PC-3 (cell line): Measurements from ENCODE around the gene SNX19. TPM values are rescaled to one million over a fixed set of nuclear protein-coding genes. Genes with fewer than 3 reads are reported as not detected.

Experiments
- ATAC-seq: fragments of 200-7000 bp; cut with Tn5 transposase; 2 replicates; pipeline ENCODE4 v1.9.1; 2020; ENCODE audit warnings: mild to moderate bottlenecking, moderate library complexity
- BruUV-seq: library from RNA; stranded (reverse); fragments of 400-500 nt; replicated peaks from 2 replicates; lab custom pipeline; 2021; lab: Mats Ljungman, UMichigan
- CTCF ChIA-PET: fragments of 300-600 bp; sonication (Branson Sonifier 250); formaldehyde crosslinking; loops from one replicate; lab custom pipeline; 2022; ENCODE audit warnings: antibody characterized with exemption; lab: Charles Lee
- POLR2A ChIA-PET: fragments of 300-600 bp; sonication (Branson Sonifier 250); formaldehyde crosslinking; loops from one replicate; lab custom pipeline; 2022; ENCODE audit warnings: antibody characterized with exemption; ENCODE audit not compliant: unreplicated experiment; lab: Charles Lee
- DNase-seq: peaks from one replicate; pipeline ENCODE4 v3.0.0-alpha.2; 2015
- H2AFZ ChIP-seq: fragments of 300-600 bp; sonication (generic); 2 replicates; pipeline ENCODE4 v1.6.0; 2016; ENCODE audit warnings: antibody characterized with exemption, low read length
- H3F3A ChIP-seq: fragments of 300-600 bp; sonication (generic); one replicate; pipeline ENCODE4 v1.6.0; 2017; ENCODE audit warnings: antibody characterized with exemption, low read length, control low read depth, mild to moderate bottlenecking; ENCODE audit not compliant: unreplicated experiment
- H3K27ac ChIP-seq: fragments of 300-600 bp; sonication (generic); 2 replicates; pipeline ENCODE4 v1.5.1; 2016; ENCODE audit warnings: mild to moderate bottlenecking, low read length
- H3K27me3 ChIP-seq: fragments of 300-600 bp; sonication (generic); 2 replicates; pipeline ENCODE4 v1.6.1; 2016; ENCODE audit warnings: low read length, mixed read lengths
- H3K36me3 ChIP-seq: fragments of 300-600 bp; sonication (generic); 2 replicates; pipeline ENCODE4 v1.6.1; 2016; ENCODE audit warnings: low read depth, mixed run types, low read length, mixed read lengths
- H3K4me1 ChIP-seq: fragments of 300-600 bp; sonication (generic); 2 replicates; pipeline ENCODE4 v1.5.1; 2016; ENCODE audit warnings: low read length; ENCODE audit not compliant: insufficient read depth
- H3K4me2 ChIP-seq: fragments of 300-600 bp; sonication (generic); 2 replicates; pipeline ENCODE4 v1.6.0; 2016; ENCODE audit warnings: low read length
- H3K4me3 ChIP-seq: fragments of 300-600 bp; sonication (generic); 2 replicates; pipeline ENCODE4 v1.5.1; 2016; ENCODE audit warnings: mild to moderate bottlenecking, low read length, mixed read lengths
- H3K79me2 ChIP-seq: fragments of 300-600 bp; sonication (generic); 2 replicates; pipeline ENCODE4 v1.6.1; 2017; ENCODE audit warnings: low read length, mixed read lengths
- H3K9ac ChIP-seq: fragments of 300-600 bp; sonication (generic); 2 replicates; pipeline ENCODE4 v1.6.0; 2016; ENCODE audit warnings: mild to moderate bottlenecking, low read length
- H3K9me2 ChIP-seq: fragments of 300-600 bp; sonication (generic); replicated peaks from 2 replicates; pipeline ENCODE4 v1.6.1; 2016; ENCODE audit warnings: mixed run types, low read length, mixed read lengths
- H3K9me3 ChIP-seq: fragments of 300-600 bp; sonication (generic); 2 replicates; pipeline ENCODE4 v1.6.1; 2016; ENCODE audit warnings: low read length, mixed read lengths
- H4K20me1 ChIP-seq: fragments of 300-600 bp; sonication (generic); 2 replicates; pipeline ENCODE4 v1.6.1; 2016; ENCODE audit warnings: low read length, mixed read lengths
- EZH2 ChIP-seq: fragments of 300-600 bp; sonication (generic); IDR thresholded peaks from one replicate; pipeline ENCODE4 v1.6.1; 2017; ENCODE audit warnings: antibody characterized with exemption, mild to moderate bottlenecking, low read length; ENCODE audit not compliant: unreplicated experiment
- EZH2phosphoT487 ChIP-seq: fragments of 300-600 bp; sonication (generic); IDR thresholded peaks from 2 replicates; pipeline ENCODE4 v1.6.1; 2018; ENCODE audit warnings: mild to moderate bottlenecking, antibody characterized with exemption, low read length, borderline replicate concordance
- intact Hi-C: fragments of 100-400 bp; cut with micrococcal nuclease; formaldehyde crosslinking; loops from 2 replicates; pipeline ENCODE4 v1.9.0; 2023
- total RNA-seq: library from RNA; depleted of rRNA; stranded (reverse); fragments of >200 nt; gene quantifications from 2 replicates; pipeline ENCODE4 v1.2.3, GENCODE V29; 2014
- TF ChIP-seq, protein P1 (sequence below): fragments of 300-600 bp; sonication (generic); conservative IDR thresholded peaks from 2 replicates; pipeline ENCODE4 v1.5.1; 2017; ENCODE audit warnings: antibody characterized with exemption, low read depth, mild to moderate bottlenecking, low read length

The SNX19 gene
- total RNA-seq, 1 experiment from 2014 or later = 66.4 TPM

DNA sequence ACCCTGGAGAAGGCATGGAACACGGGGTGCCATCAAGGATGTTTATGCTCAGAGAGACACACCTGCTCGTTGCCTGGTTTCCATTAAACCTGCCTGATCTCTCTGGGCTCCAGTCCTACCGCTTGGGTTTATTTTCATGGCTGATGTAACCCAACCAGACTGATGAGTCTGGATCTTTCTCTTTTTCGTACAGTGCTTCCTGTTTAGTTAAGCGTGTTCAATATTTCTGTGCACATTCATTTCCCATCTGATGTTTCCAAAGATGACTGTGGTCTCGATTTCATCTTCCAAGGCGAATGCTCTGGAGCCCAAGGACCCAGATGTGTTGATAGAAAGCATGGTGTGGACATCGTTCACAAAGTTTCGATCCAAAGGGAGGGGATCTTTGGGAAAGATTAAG lies 84.3 kb downstream of the SNX19 start:
- no peak for DNase-seq
- H4K20me1 ChIP-seq = no peaks in the 10 kb centered on the region
- CTCF ChIA-PET = no interaction called here
- H3F3A ChIP-seq = no peaks in the 10 kb centered on the region
- ATAC-seq = no peak
- no peak overlapping the region for H3K4me3 ChIP-seq
- no peaks in the 10 kb centered on the region for H3K9me3 ChIP-seq
- POLR2A ChIA-PET = no interaction called here
- TF ChIP-seq EZH2phosphoT487 = no peak
- TF ChIP-seq, protein P1, sequence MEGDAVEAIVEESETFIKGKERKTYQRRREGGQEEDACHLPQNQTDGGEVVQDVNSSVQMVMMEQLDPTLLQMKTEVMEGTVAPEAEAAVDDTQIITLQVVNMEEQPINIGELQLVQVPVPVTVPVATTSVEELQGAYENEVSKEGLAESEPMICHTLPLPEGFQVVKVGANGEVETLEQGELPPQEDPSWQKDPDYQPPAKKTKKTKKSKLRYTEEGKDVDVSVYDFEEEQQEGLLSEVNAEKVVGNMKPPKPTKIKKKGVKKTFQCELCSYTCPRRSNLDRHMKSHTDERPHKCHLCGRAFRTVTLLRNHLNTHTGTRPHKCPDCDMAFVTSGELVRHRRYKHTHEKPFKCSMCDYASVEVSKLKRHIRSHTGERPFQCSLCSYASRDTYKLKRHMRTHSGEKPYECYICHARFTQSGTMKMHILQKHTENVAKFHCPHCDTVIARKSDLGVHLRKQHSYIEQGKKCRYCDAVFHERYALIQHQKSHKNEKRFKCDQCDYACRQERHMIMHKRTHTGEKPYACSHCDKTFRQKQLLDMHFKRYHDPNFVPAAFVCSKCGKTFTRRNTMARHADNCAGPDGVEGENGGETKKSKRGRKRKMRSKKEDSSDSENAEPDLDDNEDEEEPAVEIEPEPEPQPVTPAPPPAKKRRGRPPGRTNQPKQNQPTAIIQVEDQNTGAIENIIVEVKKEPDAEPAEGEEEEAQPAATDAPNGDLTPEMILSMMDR = no peak
- TF ChIP-seq EZH2 = no peak
- no peak overlapping the region for H3K4me2 ChIP-seq
- H3K4me1 ChIP-seq = peaks cover 18% of the 10 kb centered on the region
- no peak overlapping the region for H2AFZ ChIP-seq
- intact Hi-C loops = loop anchor here (10.0 kb wide), 1 partner anchor 63 kb away; no protein-coding TSS in a partner anchor
- H3K9me2 ChIP-seq = no peaks in the 10 kb centered on the region
- no peaks in the 10 kb centered on the region for H3K79me2 ChIP-seq
- H3K27ac ChIP-seq = no peak overlapping the region
- no peaks in the 10 kb centered on the region for H3K36me3 ChIP-seq
- no peaks in the 10 kb centered on the region for H3K27me3 ChIP-seq
- H3K9ac ChIP-seq = no peak overlapping the region
- no TSS peak for BruUV-seq

DNA sequence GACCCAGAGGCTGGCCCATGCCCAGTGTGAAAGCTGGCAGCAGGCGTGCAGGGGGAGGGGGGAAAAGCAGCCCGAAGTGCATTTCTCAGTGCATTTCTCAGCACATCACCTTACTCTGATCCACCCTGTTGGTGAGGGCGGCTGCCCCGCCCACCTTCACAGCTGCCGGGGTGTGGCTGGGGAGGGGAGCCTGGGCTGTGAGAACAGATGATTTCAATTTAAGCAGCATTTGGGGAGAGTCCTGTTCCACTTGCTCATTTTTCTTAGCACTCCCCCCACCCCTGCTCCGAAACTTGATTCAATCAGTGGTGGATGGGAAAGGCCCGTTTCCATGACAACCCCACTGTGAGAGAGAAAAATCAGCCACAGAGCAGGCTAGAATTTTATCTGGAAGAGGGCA lies 84.8 kb downstream of the SNX19 start:
- H3K4me3 ChIP-seq = no peak overlapping the region
- H3K27ac ChIP-seq = no peak overlapping the region
- H4K20me1 ChIP-seq = no peaks in the 10 kb centered on the region
- H3K27me3 ChIP-seq = no peaks in the 10 kb centered on the region
- ATAC-seq (no peak), DNase-seq (peak; percentile 29)
- no peak overlapping the region for H2AFZ ChIP-seq
- no peaks in the 10 kb centered on the region for H3K79me2 ChIP-seq
- no peaks in the 10 kb centered on the region for H3K9me3 ChIP-seq
- no TSS peak for BruUV-seq
- peaks cover 22% of the 10 kb centered on the region for H3K4me1 ChIP-seq
- TF ChIP-seq, protein P1 = no peak
- TF ChIP-seq EZH2phosphoT487 = no peak
- TF ChIP-seq EZH2 = no peak
- CTCF ChIA-PET = interaction anchor here (1.1 kb wide), 1 partner anchor 31 kb away, joined by 3 read pairs; no protein-coding TSS in a partner anchor
- no peak overlapping the region for H3K9ac ChIP-seq
- no peaks in the 10 kb centered on the region for H3K36me3 ChIP-seq
- POLR2A ChIA-PET = no interaction called here
- no peaks in the 10 kb centered on the region for H3F3A ChIP-seq
- H3K4me2 ChIP-seq = no peak overlapping the region
- H3K9me2 ChIP-seq = no peaks in the 10 kb centered on the region
- intact Hi-C loops = loop anchor here (10.0 kb wide), 1 partner anchor 63 kb away; no protein-coding TSS in a partner anchor

DNA sequence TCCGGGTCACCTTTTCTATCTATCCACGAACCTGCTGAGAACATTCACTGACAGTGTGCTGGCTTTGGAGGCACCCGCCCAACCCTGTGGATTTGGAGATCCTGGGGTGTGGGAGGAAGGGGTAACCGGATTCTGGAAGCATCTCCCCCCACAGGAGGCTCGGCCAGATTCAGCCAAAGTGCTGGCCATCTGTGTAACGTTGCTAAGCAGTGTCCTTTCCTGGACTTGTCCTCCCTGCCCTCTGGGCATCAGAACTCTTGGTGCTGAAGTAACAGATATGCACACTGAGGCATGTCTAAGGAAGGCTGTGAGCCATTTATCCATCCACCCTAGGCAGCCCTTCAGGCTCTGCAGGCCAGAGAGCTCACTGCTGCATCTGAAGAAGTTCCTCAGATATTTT lies 85.7 kb downstream of the SNX19 start:
- CTCF ChIA-PET = interaction anchor here (1.1 kb wide), 1 partner anchor 32 kb away, joined by 3 read pairs; no protein-coding TSS in a partner anchor
- Histone ChIP-seq H3K9ac (no peak overlapping the region), H3K9me3 (no peaks in the 10 kb centered on the region), H3K27me3 (no peaks in the 10 kb centered on the region), H2AFZ (no peak overlapping the region), H3K27ac (no peak overlapping the region), H3K4me1 (peaks cover 23% of the 10 kb centered on the region), H3K79me2 (no peaks in the 10 kb centered on the region), H4K20me1 (no peaks in the 10 kb centered on the region), H3K36me3 (no peaks in the 10 kb centered on the region), H3F3A (no peaks in the 10 kb centered on the region), H3K4me2 (no peak overlapping the region), H3K4me3 (no peak overlapping the region), H3K9me2 (no peaks in the 10 kb centered on the region)
- DNase-seq = no peak
- no peak for ATAC-seq
- POLR2A ChIA-PET = no interaction called here
- intact Hi-C loops = loop anchor here (10.0 kb wide), 1 partner anchor 64 kb away; no protein-coding TSS in a partner anchor
- no TSS peak for BruUV-seq
- TF ChIP-seq EZH2 (no peak), EZH2phosphoT487 (no peak)
- TF ChIP-seq, protein P1 = no peak
